Measurements from ENCODE around the gene CHRNA7.
"Not testable (repeated sequence)": the region's sequence is repeated elsewhere in the genome, so short reads cannot be mapped to it uniquely, and the experiment has no call there.

The CHRNA7 gene

GRCh38 chr15:32148833-32149555 lies 118.7 kb downstream of the CHRNA7 start:
- H3K4me3 ChIP-seq (ENCODE audit: low read length): no peak overlapping the region
- DNase-seq (ENCODE audit: low read depth): no peak
- no peak for TF ChIP-seq CTCF (conservative IDR thresholded peaks at IDR 0.05; ENCODE audit: low read depth, low read length)

GRCh38 chr15:32152574-32152973 lies 122.3 kb downstream of the CHRNA7 start:
- no peak for TF ChIP-seq CTCF (conservative IDR thresholded peaks at IDR 0.05; ENCODE audit: low read depth, low read length)
- no peak overlapping the region for H3K4me3 ChIP-seq (ENCODE audit: low read length)
- no peak for DNase-seq (ENCODE audit: low read depth)

- H3K4me3 ChIP-seq (ENCODE audit: low read length); DNase-seq (ENCODE audit: low read depth): not testable (repeated sequence)
Measured at GRCh38 chr15:32153868-32154623, 123.7 kb downstream of the CHRNA7 start.

- DNase-seq (ENCODE audit: low read depth); H3K4me3 ChIP-seq (ENCODE audit: low read length): not testable (repeated sequence)
Measured at GRCh38 chr15:32162143-32162542, 131.8 kb downstream of the CHRNA7 start.

GRCh38 chr15:32164065-32164464 lies 133.8 kb downstream of the CHRNA7 start:
- H3K4me3 ChIP-seq (ENCODE audit: low read length); DNase-seq (ENCODE audit: low read depth): not testable (repeated sequence)

- not testable (repeated sequence) for H3K4me3 ChIP-seq (ENCODE audit: low read length)
Measured at GRCh38 chr15:32164747-32165146, 134.4 kb downstream of the CHRNA7 start.

GRCh38 chr15:32165775-32166174 lies 135.5 kb downstream of the CHRNA7 start:
- DNase-seq (ENCODE audit: low read depth); H3K4me3 ChIP-seq (ENCODE audit: low read length): not testable (repeated sequence)

More at GRCh38 chr15:32164747-32165146, 134.4 kb downstream of the CHRNA7 start:
- DNase-seq (ENCODE audit: low read depth): not testable (repeated sequence)

- DNase-seq (ENCODE audit: low read depth); H3K4me3 ChIP-seq (ENCODE audit: low read length): not testable (repeated sequence)
Measured at GRCh38 chr15:32166270-32166669, 136.0 kb downstream of the CHRNA7 start.

GRCh38 chr15:32167913-32168312 lies 137.6 kb downstream of the CHRNA7 start:
- not testable (repeated sequence) for H3K4me3 ChIP-seq (ENCODE audit: low read length); DNase-seq (ENCODE audit: low read depth)

- H3K4me3 ChIP-seq (ENCODE audit: low read length); DNase-seq (ENCODE audit: low read depth): not testable (repeated sequence)
Measured at GRCh38 chr15:32180579-32180978, 150.3 kb downstream of the CHRNA7 start.

GRCh38 chr15:32193780-32194179 lies 163.5 kb downstream of the CHRNA7 start:
- not testable (repeated sequence) for H3K4me3 ChIP-seq (ENCODE audit: low read length); DNase-seq (ENCODE audit: low read depth)

GRCh38 chr15:32196206-32196605 lies 165.9 kb downstream of the CHRNA7 start:
- not testable (repeated sequence) for H3K4me3 ChIP-seq (ENCODE audit: low read length); DNase-seq (ENCODE audit: low read depth)

- not testable (repeated sequence) for DNase-seq (ENCODE audit: low read depth)
Measured at GRCh38 chr15:32198938-32199337, 168.6 kb downstream of the CHRNA7 start.

GRCh38 chr15:32209081-32209480 lies 178.8 kb downstream of the CHRNA7 start:
- DNase-seq (ENCODE audit: low read depth); H3K4me3 ChIP-seq (ENCODE audit: low read length): not testable (repeated sequence)

More at GRCh38 chr15:32198938-32199337, 168.6 kb downstream of the CHRNA7 start:
- not testable (repeated sequence) for H3K4me3 ChIP-seq (ENCODE audit: low read length)
